GM23338 (cell line): ENCODE data around the gene CTF1. TPM values are rescaled to one million over a fixed set of nuclear protein-coding genes. Genes with fewer than 3 reads are reported as not detected.
A peak's percentile ranks its signal among the peaks of the same experiment; 100 is the strongest.

Experiments
- ATAC-seq: fragments of 200-7000 bp; cut with Tn5 transposase; 3 replicates; pipeline ENCODE4 v1.9.1; 2020
- DNase-seq: peaks from one replicate; pipeline ENCODE4 v3.0.0-alpha.2; 2015; ENCODE audit warnings: low spot score
- H2AFZ ChIP-seq: fragments of 200-600 bp; sonication (generic); 2 replicates; pipeline ENCODE4 v1.8.0; 2016; ENCODE audit warnings: antibody characterized with exemption, mild to moderate bottlenecking, moderate library complexity
- H3F3A ChIP-seq: fragments of 200-600 bp; sonication (generic); replicated peaks from 2 replicates; pipeline ENCODE4 v1.8.0; 2017; ENCODE audit warnings: antibody characterized with exemption, mixed run types, low read depth
- H3K27ac ChIP-seq: fragments of 200-600 bp; sonication (generic); 2 replicates; pipeline ENCODE4 v1.6.1; 2016; ENCODE audit warnings: low read depth
- H3K27me3 ChIP-seq: fragments of 200-600 bp; sonication (generic); 2 replicates; pipeline ENCODE4 v1.8.0; 2016; ENCODE audit warnings: mild to moderate bottlenecking, mixed run types, moderate library complexity; ENCODE audit not compliant: insufficient read depth
- H3K36me3 ChIP-seq: fragments of 200-600 bp; sonication (generic); 2 replicates; pipeline ENCODE4 v1.8.0; 2016; ENCODE audit warnings: mild to moderate bottlenecking; ENCODE audit not compliant: insufficient read depth
- H3K4me1 ChIP-seq: fragments of 200-600 bp; sonication (generic); 2 replicates; pipeline ENCODE4 v1.8.0; 2016; ENCODE audit warnings: mild to moderate bottlenecking, moderate library complexity; ENCODE audit not compliant: insufficient read depth
- H3K4me2 ChIP-seq: fragments of 200-600 bp; sonication (generic); 2 replicates; pipeline ENCODE4 v1.7.1; 2017; ENCODE audit warnings: mixed run types
- H3K4me3 ChIP-seq: fragments of 200-600 bp; sonication (generic); 2 replicates; pipeline ENCODE4 v1.6.1; 2016; ENCODE audit warnings: mixed run types
- H3K79me2 ChIP-seq: fragments of 200-600 bp; sonication (generic); replicated peaks from 2 replicates; pipeline ENCODE4 v1.8.0; 2017; ENCODE audit warnings: mild to moderate bottlenecking; ENCODE audit not compliant: insufficient read depth
- H3K9me2 ChIP-seq: fragments of 200-600 bp; sonication (generic); 2 replicates; pipeline ENCODE4 v1.8.0; 2017; ENCODE audit not compliant: insufficient read depth
- H4K20me1 ChIP-seq: fragments of 200-600 bp; sonication (generic); replicated peaks from 2 replicates; pipeline ENCODE4 v1.8.0; 2017; ENCODE audit warnings: mild to moderate bottlenecking; ENCODE audit not compliant: insufficient read depth
- H3K27ac Mint-ChIP-seq: 2 replicates; pipeline ENCODE4 v1.8.0; 2020; ENCODE audit warnings: inconsistent platforms, mild to moderate bottlenecking, moderate library complexity, mixed read lengths
- H3K27me3 Mint-ChIP-seq: 3 replicates; pipeline ENCODE4 v1.8.0; 2022; ENCODE audit warnings: low read depth, mild to moderate bottlenecking, moderate library complexity, mixed read lengths, inconsistent platforms; ENCODE audit not compliant: insufficient read depth, poor library complexity
- H3K36me3 Mint-ChIP-seq: 3 replicates; pipeline ENCODE4 v1.8.0; 2021; ENCODE audit warnings: low read depth, mild to moderate bottlenecking, inconsistent platforms, moderate library complexity, mixed read lengths
- H3K4me1 Mint-ChIP-seq: 3 replicates; pipeline ENCODE4 v1.8.0; 2020; ENCODE audit warnings: mild to moderate bottlenecking, inconsistent platforms, mixed read lengths
- H3K4me3 Mint-ChIP-seq: 3 replicates; pipeline ENCODE4 v1.8.0; 2021; ENCODE audit warnings: moderate library complexity, mild to moderate bottlenecking, inconsistent platforms, mixed read lengths
- H3K9me3 Mint-ChIP-seq: 3 replicates; pipeline ENCODE4 v1.8.0; 2020; ENCODE audit warnings: moderate library complexity, mild to moderate bottlenecking, inconsistent platforms, mixed read lengths
- CREB1 ChIP-seq: fragments of 250-450 bp; sonication (Bioruptor Pico); IDR thresholded peaks from 2 replicates; pipeline ENCODE4 v1.5.0; 2020; ENCODE audit warnings: low read depth, mild to moderate bottlenecking, moderate library complexity
- EZH2 ChIP-seq: fragments of 200-600 bp; sonication (generic); IDR thresholded peaks from one replicate; pipeline ENCODE4 v1.8.0; 2017; ENCODE audit warnings: antibody characterized with exemption, mild to moderate bottlenecking, low read depth; ENCODE audit not compliant: unreplicated experiment
- ZNF114 ChIP-seq: fragments of 250-450 bp; sonication (Bioruptor Pico); IDR thresholded peaks from 2 replicates; pipeline ENCODE4 v1.5.0; 2020; ENCODE audit warnings: mild to moderate bottlenecking, moderate library complexity
- ZNF331 ChIP-seq: fragments of 250-450 bp; sonication (Bioruptor Pico); IDR thresholded peaks from 2 replicates; pipeline ENCODE4 v1.5.0; 2020; ENCODE audit warnings: low read depth, mild to moderate bottlenecking, moderate library complexity
- polyA plus RNA-seq: library from polyadenylated mRNA; unstranded; fragments of >200 nt; fragmentation: Nextera tagmentation; extraction: Ambion mirVana; gene quantifications from 2 replicates; pipeline ENCODE4 v1.2.1, GENCODE V29; 2016
- total RNA-seq: library from RNA; depleted of rRNA; stranded (reverse); fragments of >200 nt; shearing (Covaris generic); gene quantifications from 2 replicates; pipeline ENCODE4 v1.2.3, GENCODE V29; 2014
- TF ChIP-seq, protein P1 (sequence below): fragments of 250-450 bp; sonication (Bioruptor Pico); IDR thresholded peaks from 2 replicates; pipeline ENCODE4 v1.5.0; 2020; ENCODE audit warnings: mild to moderate bottlenecking, moderate library complexity
- TF ChIP-seq, protein P2 (sequence below): IDR thresholded peaks from one replicate; pipeline ENCODE4 v1.6.1; 2018; ENCODE audit warnings: antibody characterized with exemption; ENCODE audit not compliant: unreplicated experiment
- TF ChIP-seq, protein P3 (sequence below): IDR thresholded peaks from 2 replicates; pipeline ENCODE4 v1.6.1; 2016; ENCODE audit warnings: antibody characterized with exemption

Gene CTF1
- total and polyA plus RNA-seq, 2 experiments from 2014 or later: 0.24 to 0.52 TPM

DNA sequence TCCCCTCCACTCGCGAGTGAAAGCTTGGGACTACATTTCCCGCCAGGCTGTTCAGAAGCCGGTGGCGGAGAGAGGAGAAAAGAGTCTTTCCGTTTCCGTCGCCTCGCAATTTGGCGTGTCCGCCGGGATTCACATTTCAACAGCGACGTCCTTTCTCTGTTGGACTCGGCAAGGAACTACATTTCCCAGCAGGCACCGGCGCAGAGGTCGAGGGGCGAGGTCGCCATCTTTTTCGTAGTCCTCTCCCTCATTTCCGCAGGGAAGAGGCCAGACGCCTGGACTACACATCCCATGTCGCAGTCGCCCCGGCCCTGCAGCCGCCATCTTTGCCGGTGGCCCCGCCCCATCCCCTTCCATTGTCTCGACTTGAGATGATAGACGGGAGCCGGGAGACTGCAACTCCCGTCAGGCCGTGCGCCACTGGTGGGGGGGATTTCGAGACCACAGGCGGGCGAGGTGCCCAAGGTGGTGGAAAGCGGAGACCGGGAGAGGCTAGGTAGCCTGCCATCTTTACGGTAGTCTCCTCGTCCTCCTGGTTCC lies 26.1 kb downstream of the CTF1 start:
- peak overlapping the region; percentile 100 for H3K27ac Mint-ChIP-seq
- H3K27me3 Mint-ChIP-seq: peaks cover 17% of the 10 kb centered on the region
- no peaks in the 10 kb centered on the region for H3K9me3 Mint-ChIP-seq
- peaks cover 11% of the 10 kb centered on the region for H3K4me1 Mint-ChIP-seq
- no peak overlapping the region for H2AFZ ChIP-seq
- peak; percentile 73 for ATAC-seq
- no peaks in the 10 kb centered on the region for H3K27me3 ChIP-seq
- no peaks in the 10 kb centered on the region; the same call in 1 of the 2 replicates for H3K36me3 ChIP-seq
- H3K9me2 ChIP-seq: no peaks in the 10 kb centered on the region
- no peak for TF ChIP-seq ZNF331 (CRISPR knock-in tag)
- TF ChIP-seq, protein P1, sequence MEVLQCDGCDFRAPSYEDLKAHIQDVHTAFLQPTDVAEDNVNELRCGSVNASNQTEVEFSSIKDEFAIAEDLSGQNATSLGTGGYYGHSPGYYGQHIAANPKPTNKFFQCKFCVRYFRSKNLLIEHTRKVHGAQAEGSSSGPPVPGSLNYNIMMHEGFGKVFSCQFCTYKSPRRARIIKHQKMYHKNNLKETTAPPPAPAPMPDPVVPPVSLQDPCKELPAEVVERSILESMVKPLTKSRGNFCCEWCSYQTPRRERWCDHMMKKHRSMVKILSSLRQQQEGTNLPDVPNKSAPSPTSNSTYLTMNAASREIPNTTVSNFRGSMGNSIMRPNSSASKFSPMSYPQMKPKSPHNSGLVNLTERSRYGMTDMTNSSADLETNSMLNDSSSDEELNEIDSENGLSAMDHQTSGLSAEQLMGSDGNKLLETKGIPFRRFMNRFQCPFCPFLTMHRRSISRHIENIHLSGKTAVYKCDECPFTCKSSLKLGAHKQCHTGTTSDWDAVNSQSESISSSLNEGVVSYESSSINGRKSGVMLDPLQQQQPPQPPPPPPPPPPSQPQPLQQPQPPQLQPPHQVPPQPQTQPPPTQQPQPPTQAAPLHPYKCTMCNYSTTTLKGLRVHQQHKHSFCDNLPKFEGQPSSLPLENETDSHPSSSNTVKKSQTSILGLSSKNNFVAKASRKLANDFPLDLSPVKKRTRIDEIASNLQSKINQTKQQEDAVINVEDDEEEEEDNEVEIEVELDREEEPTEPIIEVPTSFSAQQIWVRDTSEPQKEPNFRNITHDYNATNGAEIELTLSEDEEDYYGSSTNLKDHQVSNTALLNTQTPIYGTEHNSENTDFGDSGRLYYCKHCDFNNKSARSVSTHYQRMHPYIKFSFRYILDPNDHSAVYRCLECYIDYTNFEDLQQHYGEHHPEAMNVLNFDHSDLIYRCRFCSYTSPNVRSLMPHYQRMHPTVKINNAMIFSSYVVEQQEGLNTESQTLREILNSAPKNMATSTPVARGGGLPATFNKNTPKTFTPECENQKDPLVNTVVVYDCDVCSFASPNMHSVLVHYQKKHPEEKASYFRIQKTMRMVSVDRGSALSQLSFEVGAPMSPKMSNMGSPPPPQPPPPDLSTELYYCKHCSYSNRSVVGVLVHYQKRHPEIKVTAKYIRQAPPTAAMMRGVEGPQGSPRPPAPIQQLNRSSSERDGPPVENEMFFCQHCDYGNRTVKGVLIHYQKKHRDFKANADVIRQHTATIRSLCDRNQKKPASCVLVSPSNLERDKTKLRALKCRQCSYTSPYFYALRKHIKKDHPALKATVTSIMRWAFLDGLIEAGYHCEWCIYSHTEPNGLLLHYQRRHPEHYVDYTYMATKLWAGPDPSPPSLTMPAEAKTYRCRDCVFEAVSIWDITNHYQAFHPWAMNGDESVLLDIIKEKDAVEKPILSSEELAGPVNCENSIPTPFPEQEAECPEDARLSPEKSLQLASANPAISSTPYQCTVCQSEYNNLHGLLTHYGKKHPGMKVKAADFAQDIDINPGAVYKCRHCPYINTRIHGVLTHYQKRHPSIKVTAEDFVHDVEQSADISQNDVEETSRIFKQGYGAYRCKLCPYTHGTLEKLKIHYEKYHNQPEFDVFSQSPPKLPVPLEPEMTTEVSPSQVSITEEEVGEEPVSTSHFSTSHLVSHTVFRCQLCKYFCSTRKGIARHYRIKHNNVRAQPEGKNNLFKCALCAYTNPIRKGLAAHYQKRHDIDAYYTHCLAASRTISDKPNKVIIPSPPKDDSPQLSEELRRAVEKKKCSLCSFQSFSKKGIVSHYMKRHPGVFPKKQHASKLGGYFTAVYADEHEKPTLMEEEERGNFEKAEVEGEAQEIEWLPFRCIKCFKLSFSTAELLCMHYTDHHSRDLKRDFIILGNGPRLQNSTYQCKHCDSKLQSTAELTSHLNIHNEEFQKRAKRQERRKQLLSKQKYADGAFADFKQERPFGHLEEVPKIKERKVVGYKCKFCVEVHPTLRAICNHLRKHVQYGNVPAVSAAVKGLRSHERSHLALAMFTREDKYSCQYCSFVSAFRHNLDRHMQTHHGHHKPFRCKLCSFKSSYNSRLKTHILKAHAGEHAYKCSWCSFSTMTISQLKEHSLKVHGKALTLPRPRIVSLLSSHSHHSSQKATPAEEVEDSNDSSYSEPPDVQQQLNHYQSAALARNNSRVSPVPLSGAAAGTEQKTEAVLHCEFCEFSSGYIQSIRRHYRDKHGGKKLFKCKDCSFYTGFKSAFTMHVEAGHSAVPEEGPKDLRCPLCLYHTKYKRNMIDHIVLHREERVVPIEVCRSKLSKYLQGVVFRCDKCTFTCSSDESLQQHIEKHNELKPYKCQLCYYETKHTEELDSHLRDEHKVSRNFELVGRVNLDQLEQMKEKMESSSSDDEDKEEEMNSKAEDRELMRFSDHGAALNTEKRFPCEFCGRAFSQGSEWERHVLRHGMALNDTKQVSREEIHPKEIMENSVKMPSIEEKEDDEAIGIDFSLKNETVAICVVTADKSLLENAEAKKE: no peak
- TF ChIP-seq, protein P2, sequence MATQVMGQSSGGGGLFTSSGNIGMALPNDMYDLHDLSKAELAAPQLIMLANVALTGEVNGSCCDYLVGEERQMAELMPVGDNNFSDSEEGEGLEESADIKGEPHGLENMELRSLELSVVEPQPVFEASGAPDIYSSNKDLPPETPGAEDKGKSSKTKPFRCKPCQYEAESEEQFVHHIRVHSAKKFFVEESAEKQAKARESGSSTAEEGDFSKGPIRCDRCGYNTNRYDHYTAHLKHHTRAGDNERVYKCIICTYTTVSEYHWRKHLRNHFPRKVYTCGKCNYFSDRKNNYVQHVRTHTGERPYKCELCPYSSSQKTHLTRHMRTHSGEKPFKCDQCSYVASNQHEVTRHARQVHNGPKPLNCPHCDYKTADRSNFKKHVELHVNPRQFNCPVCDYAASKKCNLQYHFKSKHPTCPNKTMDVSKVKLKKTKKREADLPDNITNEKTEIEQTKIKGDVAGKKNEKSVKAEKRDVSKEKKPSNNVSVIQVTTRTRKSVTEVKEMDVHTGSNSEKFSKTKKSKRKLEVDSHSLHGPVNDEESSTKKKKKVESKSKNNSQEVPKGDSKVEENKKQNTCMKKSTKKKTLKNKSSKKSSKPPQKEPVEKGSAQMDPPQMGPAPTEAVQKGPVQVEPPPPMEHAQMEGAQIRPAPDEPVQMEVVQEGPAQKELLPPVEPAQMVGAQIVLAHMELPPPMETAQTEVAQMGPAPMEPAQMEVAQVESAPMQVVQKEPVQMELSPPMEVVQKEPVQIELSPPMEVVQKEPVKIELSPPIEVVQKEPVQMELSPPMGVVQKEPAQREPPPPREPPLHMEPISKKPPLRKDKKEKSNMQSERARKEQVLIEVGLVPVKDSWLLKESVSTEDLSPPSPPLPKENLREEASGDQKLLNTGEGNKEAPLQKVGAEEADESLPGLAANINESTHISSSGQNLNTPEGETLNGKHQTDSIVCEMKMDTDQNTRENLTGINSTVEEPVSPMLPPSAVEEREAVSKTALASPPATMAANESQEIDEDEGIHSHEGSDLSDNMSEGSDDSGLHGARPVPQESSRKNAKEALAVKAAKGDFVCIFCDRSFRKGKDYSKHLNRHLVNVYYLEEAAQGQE: no peak
- TF ChIP-seq CREB1: peak; percentile 94
- peak; percentile 20; the same call in 1 of the 2 replicates for TF ChIP-seq ZNF114 (CRISPR knock-in tag)
- TF ChIP-seq, protein P3, sequence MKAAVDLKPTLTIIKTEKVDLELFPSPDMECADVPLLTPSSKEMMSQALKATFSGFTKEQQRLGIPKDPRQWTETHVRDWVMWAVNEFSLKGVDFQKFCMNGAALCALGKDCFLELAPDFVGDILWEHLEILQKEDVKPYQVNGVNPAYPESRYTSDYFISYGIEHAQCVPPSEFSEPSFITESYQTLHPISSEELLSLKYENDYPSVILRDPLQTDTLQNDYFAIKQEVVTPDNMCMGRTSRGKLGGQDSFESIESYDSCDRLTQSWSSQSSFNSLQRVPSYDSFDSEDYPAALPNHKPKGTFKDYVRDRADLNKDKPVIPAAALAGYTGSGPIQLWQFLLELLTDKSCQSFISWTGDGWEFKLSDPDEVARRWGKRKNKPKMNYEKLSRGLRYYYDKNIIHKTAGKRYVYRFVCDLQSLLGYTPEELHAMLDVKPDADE: peak; percentile 99
- TF ChIP-seq EZH2: no peak
- peak overlapping the region; percentile 76 for H3K4me3 ChIP-seq
- peak; percentile 100 for DNase-seq
- H4K20me1 ChIP-seq: peaks cover 4% of the 10 kb centered on the region; the same call in 1 of the 2 replicates
- H3K4me3 Mint-ChIP-seq: peak overlapping the region; percentile 99
- H3K79me2 ChIP-seq: peaks cover 18% of the 10 kb centered on the region
- peaks cover 9% of the 10 kb centered on the region; the same call in 1 of the 2 replicates for H3K4me1 ChIP-seq
- H3K27ac ChIP-seq: peak overlapping the region; percentile 98; the same call in 1 of the 2 replicates
- peaks cover 6% of the 10 kb centered on the region for H3K36me3 Mint-ChIP-seq
- H3F3A ChIP-seq: peaks cover 10% of the 10 kb centered on the region; the same call in 1 of the 2 replicates
- H3K4me2 ChIP-seq: peak overlapping the region; percentile 86
